ENCODE data around the gene SSR3.

Gene SSR3

DNA sequence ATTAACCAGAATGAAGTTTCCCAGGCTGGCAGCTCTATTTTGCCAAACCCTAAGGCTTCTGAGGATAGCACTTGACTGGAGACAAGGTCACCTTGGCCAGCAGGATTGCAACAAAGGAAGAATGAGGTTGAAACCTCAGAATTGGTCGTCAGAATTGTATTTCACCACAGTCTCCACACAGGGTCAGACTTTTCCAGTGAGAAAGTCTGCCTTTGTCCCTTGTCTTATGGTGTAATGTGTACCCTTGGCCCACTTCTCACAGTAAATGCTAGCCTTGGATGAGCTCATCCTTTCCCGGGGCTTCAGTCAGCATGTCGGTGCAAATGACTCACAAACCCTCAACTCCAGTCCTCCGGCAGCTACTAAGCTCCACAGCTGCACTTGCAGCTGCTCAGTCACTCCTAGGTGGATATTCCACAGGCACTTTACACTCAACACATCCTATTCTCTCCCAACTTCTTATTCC, 19.7 kb downstream of the SSR3 start:
- no peak for DNase-seq

DNA sequence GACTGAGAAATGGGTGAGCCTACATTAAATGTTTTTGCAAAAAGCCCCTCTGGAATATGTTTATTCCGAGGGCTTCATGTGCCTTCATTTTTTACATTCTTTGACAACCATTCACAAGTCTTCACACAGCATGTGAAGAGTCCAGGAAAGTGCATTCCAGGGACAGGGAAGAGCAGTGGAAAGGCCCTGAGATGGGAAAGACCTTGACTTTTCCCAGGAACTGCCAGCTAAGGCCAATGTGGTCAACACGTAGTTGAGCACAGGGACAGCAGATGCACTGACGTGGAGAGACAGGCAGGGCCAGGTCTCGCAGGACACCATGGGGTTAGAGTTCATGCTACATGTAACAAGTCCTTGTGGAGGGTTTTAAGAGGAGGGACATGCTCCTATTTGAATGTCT, 21.7 kb downstream of the SSR3 start:
- DNase-seq: no peak

DNA sequence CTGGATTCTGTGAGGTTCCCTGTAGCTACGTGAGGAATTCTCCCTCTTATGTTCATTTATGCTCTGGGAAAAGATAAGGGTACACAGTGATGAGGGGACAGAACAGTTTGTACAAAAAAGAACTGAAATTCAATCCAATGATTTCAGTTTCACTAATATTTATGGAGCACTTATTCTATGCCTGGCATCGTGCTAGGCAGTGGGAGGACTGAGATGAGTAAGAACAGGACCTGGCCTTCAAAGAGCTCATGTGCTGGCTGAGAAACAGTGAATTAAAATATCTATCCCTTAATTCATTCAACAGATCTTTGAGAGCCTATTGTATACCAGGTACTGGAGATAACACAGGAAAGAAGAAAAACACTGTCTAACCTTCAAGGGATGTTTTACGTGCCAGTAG, 22.2 kb downstream of the SSR3 start:
- DNase-seq: no peak

DNA sequence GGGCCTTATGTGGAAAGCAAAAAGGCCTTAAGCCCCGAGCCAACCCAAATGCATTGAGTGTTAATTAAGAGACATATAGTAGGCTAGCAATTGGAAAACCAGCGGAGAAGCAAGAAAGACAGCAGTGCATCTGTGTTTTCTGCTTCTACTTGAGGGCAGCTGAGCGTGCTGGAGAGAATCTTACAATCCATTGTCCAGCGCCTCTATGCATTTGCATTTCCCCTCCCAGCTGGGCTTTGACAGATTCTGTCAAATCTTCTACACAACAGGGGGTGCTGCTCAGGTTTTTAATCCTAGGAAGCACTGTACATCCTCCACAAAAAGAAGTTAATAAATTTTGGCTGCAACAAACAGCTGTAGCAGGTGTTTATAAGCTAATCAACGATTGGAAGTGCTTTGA, 23.9 kb downstream of the SSR3 start:
- DNase-seq: no peak

DNA sequence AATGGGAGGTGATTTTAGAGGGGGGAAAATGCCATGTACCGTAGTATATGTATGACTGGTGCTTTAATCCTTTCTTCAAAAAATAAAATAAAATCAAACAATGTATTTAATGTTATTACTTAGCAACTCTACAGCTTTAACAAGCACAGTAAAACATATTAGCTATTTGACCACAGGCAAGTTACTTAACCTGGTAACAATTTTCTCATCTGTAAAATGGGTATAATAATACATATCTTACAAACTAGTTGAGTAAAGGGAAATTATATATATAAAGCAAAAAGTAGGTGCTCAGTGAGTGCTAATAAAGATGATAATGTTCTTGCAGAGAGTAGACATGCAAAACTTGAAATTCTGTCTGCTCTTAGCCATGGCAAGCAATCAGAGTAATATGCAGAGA, 27.9 kb downstream of the SSR3 start:
- no peak for DNase-seq

DNA sequence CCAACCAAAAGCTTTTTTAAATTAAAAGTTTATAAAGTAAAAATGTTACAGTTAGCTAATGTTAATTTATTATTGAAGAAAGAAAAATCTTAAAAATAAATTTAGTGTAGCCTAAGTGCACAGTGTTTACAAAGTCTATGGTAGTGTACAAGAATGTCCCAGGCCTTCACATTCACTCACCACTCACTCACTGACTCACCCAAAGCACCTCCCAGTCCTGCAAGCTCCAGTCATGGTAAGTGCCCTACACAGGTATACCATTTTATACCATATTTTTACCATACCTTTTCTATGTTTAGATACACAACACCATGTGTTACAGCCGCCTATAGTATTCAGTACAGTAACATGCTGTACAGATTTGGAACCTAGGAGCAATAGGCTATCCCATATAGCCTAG, 29.1 kb downstream of the SSR3 start:
- DNase-seq: no peak

DNA sequence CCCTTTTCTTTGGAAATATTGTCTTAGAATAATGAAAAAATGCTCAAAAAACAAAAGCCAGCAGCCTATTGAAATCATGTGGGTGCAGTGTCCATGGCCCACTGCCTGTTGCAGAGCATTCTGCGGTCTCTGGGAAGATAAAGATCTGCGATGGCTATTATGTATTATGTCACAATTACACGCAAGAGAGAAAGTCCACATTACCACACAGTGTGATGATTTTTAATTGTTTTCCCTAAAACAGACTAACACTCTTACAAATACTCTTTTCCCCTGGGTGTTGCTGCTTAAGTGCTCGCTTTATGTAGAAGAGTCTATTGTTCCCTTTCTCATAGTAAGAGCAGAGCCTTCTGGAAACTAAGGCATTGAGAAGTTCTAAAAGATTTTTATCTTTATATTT, 32.2 kb downstream of the SSR3 start:
- no peak for DNase-seq

DNA sequence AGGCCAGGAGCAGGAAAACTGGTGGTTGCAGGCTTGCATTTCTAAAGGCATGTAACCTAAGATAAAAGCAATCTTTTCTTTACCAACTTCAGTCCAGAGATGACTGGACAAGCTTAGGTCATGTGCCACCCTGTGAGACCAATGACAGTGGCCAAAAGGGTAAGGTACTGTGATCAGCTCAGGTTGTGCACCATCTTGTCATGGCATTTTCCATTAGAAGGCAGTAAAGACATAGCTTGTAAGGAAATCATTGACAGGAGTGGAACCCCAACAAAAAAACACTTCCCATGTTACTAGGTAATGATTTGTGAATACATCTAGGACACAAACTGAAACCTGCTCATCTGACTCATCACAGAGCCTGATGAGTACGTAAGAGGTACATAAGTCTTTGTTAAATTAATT, 35.2 kb downstream of the SSR3 start:
- DNase-seq: no peak

DNA sequence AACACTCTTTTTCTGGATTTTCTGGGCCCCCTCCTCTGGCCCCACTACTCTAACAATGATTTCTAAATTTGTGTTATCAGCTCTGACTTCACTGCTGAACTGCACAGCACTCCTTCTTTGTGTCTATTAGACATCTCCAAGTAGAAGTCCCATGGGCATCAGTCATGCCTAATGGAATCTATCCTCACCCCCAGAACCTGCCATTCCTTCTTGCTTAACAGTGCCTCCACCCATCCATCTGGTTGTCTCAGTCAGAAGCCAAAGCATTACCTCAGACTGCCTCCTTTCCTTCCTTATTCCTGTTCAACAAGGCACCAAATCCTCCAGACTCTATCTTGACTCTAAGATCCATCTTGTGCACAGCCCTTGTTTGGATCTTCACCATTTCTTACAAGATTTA, 36.2 kb downstream of the SSR3 start:
- no peak for DNase-seq

DNA sequence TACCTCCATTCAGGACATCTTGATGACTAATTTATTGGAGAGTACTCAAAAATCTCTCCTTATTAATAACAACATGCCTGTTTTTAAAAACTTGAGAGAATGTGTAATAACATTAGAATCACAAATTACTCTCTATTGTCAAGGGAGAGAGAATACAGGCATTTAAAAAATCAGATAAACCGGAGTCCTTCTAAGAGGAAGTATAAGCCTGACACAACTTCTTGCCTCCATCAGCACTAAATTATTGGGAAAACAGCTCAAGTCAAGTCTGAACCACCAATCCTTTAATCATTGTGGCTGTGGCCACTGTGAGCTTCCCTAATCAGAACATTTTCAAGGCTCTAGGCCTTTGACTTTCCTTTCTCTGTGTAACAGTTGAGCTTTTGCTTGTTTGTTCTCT, 38.0 kb downstream of the SSR3 start:
- no peak for DNase-seq

DNA sequence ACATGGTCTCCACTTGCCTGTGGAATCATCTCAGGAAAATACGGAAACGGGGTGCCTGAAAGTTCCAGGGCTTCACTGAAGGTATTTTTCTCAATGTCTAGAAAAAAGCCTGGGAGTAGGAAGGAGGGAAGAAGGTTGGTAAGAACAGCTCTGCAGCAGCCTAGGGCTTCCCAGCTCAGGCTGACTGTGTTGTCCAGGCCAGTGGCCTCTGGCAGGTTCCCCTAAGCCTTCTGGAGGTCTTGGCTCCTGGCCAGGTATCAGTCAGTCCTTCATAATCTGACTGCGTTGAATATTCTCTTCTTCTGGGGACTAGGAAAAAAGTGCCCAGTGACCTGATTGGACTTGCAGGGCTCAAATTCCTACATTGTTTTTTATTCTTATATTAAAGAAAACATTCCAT, 38.6 kb downstream of the SSR3 start:
- DNase-seq: peak; percentile 7 to 42

DNA sequence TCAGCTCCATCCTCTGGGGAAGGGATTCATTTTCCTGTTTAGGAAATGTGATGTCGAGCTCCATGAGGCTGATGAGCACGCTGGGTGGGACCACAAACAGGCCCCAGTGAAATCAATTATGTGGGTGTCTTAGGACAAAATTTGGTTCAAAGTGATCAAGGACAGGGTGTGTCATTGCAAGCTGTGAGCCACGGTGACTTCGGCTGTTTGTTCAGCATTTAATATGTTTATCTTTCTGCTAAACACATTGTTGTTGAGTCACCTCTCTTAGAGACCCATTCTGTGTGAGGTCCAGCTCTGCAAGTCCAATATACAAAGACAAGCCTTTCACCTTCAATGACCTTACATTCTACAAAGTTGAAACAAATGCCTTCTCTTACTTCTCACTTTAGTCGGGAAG, 41.3 kb downstream of the SSR3 start:
- no peak for DNase-seq

DNA sequence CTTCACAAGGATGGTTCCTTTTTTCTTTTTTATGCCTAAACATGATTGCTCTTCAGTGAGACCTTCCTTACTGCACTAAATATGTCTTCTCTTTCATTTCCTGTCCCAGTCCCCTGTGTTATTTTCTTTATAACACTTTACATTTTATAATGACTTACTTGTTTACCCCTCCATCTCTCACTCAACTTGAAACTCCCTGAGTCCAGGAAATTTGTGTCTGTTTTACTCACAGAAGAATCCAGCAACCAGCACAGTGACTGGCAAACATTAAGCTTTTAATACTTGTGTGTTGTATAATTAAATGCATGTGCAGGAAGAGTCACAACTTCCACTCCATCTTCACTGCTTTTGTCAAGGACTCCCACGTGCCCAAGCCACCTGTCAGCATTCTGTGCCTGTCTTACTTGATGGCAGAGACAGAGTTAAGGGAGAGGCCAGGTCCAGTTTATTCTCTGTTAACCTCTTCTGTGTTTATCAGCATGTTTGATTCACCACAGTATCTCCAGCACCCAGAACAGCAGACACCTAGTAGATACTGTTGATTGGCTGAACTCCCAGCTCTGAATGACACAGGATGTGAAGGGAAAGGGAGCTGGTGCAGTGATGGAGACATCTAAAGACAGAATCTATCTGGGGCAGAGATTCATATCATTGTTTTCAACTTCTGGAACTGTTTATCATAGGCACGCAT, 42.8 kb downstream of the SSR3 start:
- DNase-seq: no peak

DNA sequence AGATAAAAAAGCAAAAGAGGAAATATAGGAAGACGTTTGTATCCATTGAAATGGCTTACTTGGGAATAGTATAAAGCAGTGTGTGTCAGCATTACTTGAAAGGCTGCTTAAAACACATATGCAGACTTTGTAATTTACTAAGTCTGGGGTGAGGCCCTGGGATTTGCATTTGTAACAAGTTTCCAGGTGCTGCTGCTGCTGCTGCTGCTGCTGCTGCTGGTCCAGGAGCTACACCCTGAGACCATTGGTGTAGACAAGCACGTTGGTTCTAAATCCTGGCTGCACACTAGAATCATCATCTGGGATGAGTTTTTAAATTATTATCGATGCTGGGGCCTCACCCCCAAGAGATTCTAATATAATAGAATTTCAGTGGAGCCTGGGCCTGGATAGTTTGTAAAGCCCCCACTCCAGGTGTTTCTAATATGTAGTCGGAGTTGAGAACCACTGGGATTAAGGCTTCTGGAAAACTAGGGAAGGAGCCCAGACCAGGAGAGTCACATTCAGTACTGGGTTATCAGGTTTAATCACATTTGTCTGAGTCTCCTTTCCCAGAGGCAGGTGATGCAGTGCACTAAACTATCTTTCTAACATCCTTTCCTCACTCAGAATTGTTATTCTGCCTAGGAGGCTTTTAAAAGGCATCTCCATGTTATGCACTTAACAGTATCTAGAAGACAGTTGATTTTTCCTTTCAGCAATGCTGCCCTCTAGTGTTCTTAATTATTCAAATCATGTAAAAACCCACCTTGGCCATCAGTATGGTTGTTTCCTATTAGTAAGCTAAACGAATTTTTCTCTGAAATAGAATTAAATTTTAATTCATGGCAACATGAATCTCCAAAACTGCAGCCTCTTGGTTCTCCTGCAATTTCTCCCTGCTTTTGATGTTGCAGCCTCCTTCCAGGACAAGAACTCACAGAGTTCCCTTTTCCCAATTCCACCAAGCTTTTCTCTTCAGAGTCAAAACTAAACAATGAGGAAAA, 45.4 kb downstream of the SSR3 start:
- DNase-seq: peak in 1 of 2 experiments; percentile 32

DNA sequence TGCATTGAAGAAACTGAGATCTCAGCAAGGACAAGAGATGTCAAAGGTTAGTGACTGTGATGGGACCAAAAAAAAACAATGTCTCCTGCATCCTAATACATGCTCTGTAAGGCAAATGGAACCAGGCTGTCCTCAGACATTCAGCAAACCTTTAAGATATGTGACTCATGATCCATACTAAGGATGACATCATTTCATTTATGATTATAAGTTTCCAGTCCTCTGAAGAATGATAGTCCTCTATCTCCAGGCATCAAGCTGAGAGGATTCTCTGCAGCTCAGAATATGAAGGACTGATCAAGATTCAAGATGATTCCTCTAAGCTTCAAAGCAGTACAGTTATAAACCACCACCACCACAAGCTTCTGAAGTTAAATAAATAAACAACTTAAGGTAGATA, 47.6 kb downstream of the SSR3 start:
- DNase-seq: no peak

DNA sequence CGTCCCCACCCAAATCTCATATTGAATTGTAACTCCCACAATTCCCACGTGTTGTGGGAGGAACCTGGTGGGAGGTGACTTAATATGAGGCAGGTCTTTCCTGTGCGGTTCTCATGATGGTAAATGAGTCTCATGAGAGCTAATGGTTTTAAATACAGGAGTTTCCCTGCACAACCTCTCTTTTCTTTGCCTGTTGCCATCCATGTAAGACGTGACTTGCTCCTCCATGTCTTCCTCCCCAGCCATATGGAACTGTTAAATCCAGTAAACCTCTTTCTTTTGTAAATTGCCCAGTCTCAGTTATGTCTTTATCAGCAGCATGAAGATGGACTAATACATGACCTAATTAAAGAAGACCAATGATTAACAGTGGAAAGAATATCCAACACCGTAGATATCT, 56.6 kb downstream of the SSR3 start:
- DNase-seq: no peak

DNA sequence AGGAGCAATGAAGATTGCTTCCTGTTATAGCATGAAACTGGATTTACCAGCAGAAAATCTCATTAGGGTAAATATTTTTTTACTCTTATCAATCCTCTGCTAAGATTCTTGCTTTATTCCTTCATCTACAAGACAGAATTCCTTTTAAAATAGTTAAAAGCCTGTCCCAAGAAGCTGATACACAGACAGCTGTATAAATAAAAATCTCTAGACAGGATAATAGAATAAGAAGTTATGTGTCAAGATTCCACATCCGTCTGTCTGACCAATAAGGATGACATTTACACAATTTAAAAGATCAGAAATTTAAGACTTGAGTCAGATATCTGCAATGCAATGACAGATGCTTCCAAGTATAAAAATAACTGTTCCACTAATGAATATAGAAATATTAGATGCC, 57.6 kb downstream of the SSR3 start:
- no peak for DNase-seq

DNA sequence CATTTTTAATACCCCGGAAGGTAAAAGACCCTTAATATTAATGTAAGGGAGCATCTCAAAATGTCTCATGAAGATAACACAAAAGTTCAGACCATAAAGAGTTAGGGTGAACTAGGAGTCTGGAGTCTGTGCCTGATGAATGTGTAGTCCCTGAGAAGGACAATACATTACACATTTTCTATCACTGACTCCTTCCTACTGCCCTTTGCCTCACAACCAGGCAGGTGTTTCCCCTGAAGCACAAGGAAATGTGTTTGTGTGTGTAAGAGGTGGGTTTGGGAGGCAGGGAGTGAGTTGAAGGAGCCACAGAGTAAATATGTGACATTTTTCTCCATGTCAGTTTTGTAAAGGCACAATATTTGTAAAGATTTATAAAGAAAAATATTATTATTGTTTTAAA, 59.1 kb downstream of the SSR3 start:
- DNase-seq: no peak

DNA sequence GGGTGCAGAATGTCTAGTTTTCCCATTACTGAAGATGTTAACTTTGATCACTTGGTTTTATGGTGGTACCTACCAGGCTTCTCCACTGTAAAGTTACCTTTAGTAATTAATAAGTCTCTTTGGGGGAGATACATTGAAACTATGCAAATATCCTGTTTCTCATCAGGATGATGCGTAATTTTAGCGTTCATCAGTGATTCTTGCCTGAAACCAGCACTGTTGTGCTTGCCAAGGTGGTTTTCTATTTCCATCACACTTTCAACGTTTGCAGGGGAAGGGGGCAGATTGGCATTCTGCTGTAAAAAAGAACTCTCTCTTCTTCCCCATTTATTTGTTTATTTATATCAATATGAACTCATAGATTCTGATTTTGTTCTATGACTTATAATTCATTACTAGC, 61.0 kb downstream of the SSR3 start:
- DNase-seq: no peak

DNA sequence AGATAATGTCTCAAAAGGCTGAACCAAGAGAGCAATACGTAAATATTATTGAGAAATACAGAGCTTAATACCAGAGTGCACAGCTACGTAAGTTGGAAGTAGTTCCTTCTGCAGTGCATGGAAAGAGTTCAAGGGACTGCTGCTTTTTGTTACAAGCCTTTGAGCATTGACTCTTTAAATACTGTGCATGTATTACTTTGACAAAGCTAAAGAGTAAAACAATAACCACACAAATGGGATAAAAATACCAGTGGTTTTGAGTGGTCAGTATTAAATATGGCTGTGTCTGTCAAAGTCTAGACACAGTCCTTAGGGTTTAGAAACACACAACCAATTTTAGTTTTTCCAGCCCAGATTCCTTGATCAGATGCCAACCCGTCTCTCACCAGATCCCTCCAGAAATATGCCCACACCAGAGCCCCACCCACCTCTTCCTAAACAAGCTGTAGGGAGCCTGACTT, 62.1 kb downstream of the SSR3 start:
- DNase-seq: no peak

DNA sequence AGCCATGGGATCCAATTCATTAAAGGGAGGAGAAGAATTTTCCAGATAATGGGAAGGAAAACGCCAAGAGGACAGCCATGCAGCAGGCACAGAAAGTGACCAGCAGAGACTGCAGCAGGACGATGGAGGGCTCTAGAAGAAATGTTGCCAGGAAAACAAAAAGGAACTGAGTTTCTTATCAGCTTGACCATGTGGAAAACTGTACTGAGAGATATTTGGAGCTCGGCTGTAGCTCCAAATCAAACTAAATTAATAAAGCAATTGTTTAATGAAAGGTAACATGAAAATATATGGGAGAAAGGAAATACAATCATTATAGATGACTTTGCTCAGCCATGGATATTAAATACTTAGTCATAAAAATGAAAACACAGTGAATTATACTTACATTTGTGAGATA, 63.7 kb downstream of the SSR3 start:
- DNase-seq: no peak
